GM18873 (cell line): Measurements from ENCODE around the gene RNF114.
"Not testable (repeated sequence)": the region's sequence is repeated elsewhere in the genome, so short reads cannot be mapped to it uniquely, and the experiment has no call there.

Experiments
- ATAC-seq: cut with Tn5 transposase; IDR thresholded peaks from one replicate; pipeline ENCODE4 v1.9.1; 2021; ENCODE audit warnings: mild to moderate bottlenecking, moderate library complexity, moderate number of reproducible peaks; ENCODE audit not compliant: unreplicated experiment, low FRiP score

The RNF114 gene

GRCh38 chr20:49983123-49983847, 47.1 kb downstream of the RNF114 start:
- no peak for ATAC-seq

GRCh38 chr20:49983848-49984408, 47.7 kb downstream of the RNF114 start:
- ATAC-seq = no peak

- ATAC-seq = no peak
Measured at GRCh38 chr20:49984426-49985153, 48.4 kb downstream of the RNF114 start.

GRCh38 chr20:49985157-49985556, 49.0 kb downstream of the RNF114 start:
- no peak for ATAC-seq

- ATAC-seq = no peak
Measured at GRCh38 chr20:49985617-49986016, 49.4 kb downstream of the RNF114 start.

GRCh38 chr20:49986049-49986448, 49.9 kb downstream of the RNF114 start:
- ATAC-seq = no peak

- no peak for ATAC-seq
Measured at GRCh38 chr20:49987015-49987867, 51.0 kb downstream of the RNF114 start.

GRCh38 chr20:49987868-49988690, 51.9 kb downstream of the RNF114 start:
- no peak for ATAC-seq

GRCh38 chr20:49989234-49990065, 53.3 kb downstream of the RNF114 start:
- no peak for ATAC-seq

GRCh38 chr20:49990271-49990720, 54.1 kb downstream of the RNF114 start:
- ATAC-seq = no peak

GRCh38 chr20:49993301-49993751, 57.1 kb downstream of the RNF114 start:
- no peak for ATAC-seq

GRCh38 chr20:49995586-49995985, 59.4 kb downstream of the RNF114 start:
- ATAC-seq = no peak

GRCh38 chr20:49998478-49999188, 62.4 kb downstream of the RNF114 start:
- not testable (repeated sequence) for ATAC-seq

- ATAC-seq = peak; percentile 52
Measured at GRCh38 chr20:49999329-49999728, 63.1 kb downstream of the RNF114 start.

- ATAC-seq = not testable (repeated sequence)
Measured at GRCh38 chr20:50000548-50001222, 64.5 kb downstream of the RNF114 start.

GRCh38 chr20:50001784-50002311, 65.7 kb downstream of the RNF114 start:
- ATAC-seq = no peak

- ATAC-seq = no peak
Measured at GRCh38 chr20:50003253-50003656, 67.1 kb downstream of the RNF114 start.
